K562 (cell line): Measurements from ENCODE around the gene AJM1. TPM values are rescaled to one million over a fixed set of nuclear protein-coding genes. Genes with fewer than 3 reads are reported as not detected.
A peak's percentile ranks its signal among the peaks of the same experiment; 100 is the strongest.

Source experiments
- CAMTA2 ChIP-seq: fragments of 250-450 bp; sonication (Bioruptor Pico); conservative IDR thresholded peaks from 2 replicates; pipeline ENCODE4 v1.5.1; 2022
- CBX2 ChIP-seq: fragments of 200-600 bp; sonication (generic); IDR thresholded peaks from one replicate; pipeline ENCODE4 v1.6.1; 2012; ENCODE audit warnings: mild to moderate bottlenecking, low read length, inconsistent platforms; ENCODE audit not compliant: insufficient read depth, poor library complexity, severe bottlenecking
- CEBPG ChIP-seq, 3 experiments: fragments of 200-800 bp in 1 of 3; sonication (Bioruptor generic) in 1 of 3; sonication (generic) in 1 of 3; formaldehyde crosslinking in 1 of 3; IDR thresholded peaks in 2 of 3; conservative IDR thresholded peaks in 1 of 3; 2 replicates each; pipeline versions ENCODE4 v1.6.1 to v1.8.0; 2016 to 2022; ENCODE audit warnings: missing compliant biosample characterization in 2 of 3, missing genetic modification characterization in 2 of 3, mild to moderate bottlenecking in 1 of 3, missing genetic modification reagents in 1 of 3
- CHD1 ChIP-seq: fragments of 200-600 bp; sonication (generic); IDR thresholded peaks from one replicate; pipeline ENCODE4 v1.6.1; 2012; ENCODE audit warnings: mild to moderate bottlenecking, moderate library complexity, low read length, inconsistent platforms
- COPS2 ChIP-seq: fragments of 450-650 bp; conservative IDR thresholded peaks from 2 replicates; pipeline ENCODE4 v1.6.1; 2016; ENCODE audit warnings: mild to moderate bottlenecking, moderate library complexity
- CREBBP ChIP-seq: IDR thresholded peaks from one replicate; pipeline ENCODE4 v1.6.1; 2012; ENCODE audit warnings: low read depth, mild to moderate bottlenecking, control low read depth, inconsistent platforms, low read length
- CREM ChIP-seq: IDR thresholded peaks from 2 replicates; pipeline ENCODE4 v1.6.1; 2014; ENCODE audit warnings: antibody characterized with exemption, low read depth
- CTBP1 ChIP-seq: fragments of 450-650 bp; IDR thresholded peaks from 2 replicates; pipeline ENCODE4 v1.6.1; 2016; ENCODE audit warnings: borderline replicate concordance
- KAT2B ChIP-seq: IDR thresholded peaks from one replicate; pipeline ENCODE4 v1.6.1; 2012; ENCODE audit warnings: low read depth, mild to moderate bottlenecking, control low read depth, inconsistent platforms, low read length, moderate library complexity
- MEIS2 ChIP-seq: fragments of 450-650 bp; IDR thresholded peaks from 2 replicates; pipeline ENCODE4 v1.6.1; 2014; ENCODE audit warnings: mild to moderate bottlenecking; ENCODE audit not compliant: partially characterized antibody
- NCOA2 ChIP-seq, 2 experiments: fragments of 450-650 bp; IDR thresholded peaks; 2 replicates each; pipeline ENCODE4 v1.6.1; 2018; ENCODE audit warnings: mild to moderate bottlenecking in 2 of 2, moderate library complexity in 1 of 2; ENCODE audit not compliant: partially characterized antibody in 2 of 2
- NFYB ChIP-seq: IDR thresholded peaks from 2 replicates; pipeline ENCODE4 v1.6.1; 2011; ENCODE audit warnings: mild to moderate bottlenecking, moderate library complexity; ENCODE audit not compliant: insufficient read length; ENCODE audit errors: extremely low read depth
- RBFOX2 ChIP-seq: fragments of 200-400 bp; formaldehyde crosslinking; IDR thresholded peaks from 2 replicates; pipeline ENCODE4 v1.6.1; 2017; ENCODE audit warnings: low read depth, mild to moderate bottlenecking, low read length, moderate library complexity
- SIN3A ChIP-seq, 2 experiments: fragments of 150-350 bp in 1 of 2; IDR thresholded peaks; 2 replicates each; pipeline ENCODE4 v1.6.1; 2011 to 2016; ENCODE audit warnings: borderline replicate concordance in 2 of 2, low read depth in 2 of 2, low read length in 2 of 2, mild to moderate bottlenecking in 2 of 2, moderate library complexity in 2 of 2; ENCODE audit not compliant: control insufficient read depth in 1 of 2
- TAF9B ChIP-seq: fragments of 450-650 bp; IDR thresholded peaks from 2 replicates; pipeline ENCODE4 v1.6.1; 2018; ENCODE audit warnings: mild to moderate bottlenecking; ENCODE audit not compliant: partially characterized antibody
- ZBTB17 ChIP-seq: fragments of 450-650 bp; formaldehyde crosslinking; IDR thresholded peaks from 2 replicates; pipeline ENCODE4 v1.4.0; 2020; ENCODE audit warnings: mild to moderate bottlenecking
- ZC3H8 ChIP-seq: fragments of 450-650 bp; IDR thresholded peaks from 2 replicates; pipeline ENCODE4 v1.6.1; 2017
- ZNF324 ChIP-seq: fragments of 250-450 bp; sonication (Bioruptor Pico); IDR thresholded peaks from 2 replicates; pipeline ENCODE4 v1.4.0; 2020; ENCODE audit warnings: mild to moderate bottlenecking
- ZNF785 ChIP-seq: fragments of 250-450 bp; sonication (Bioruptor Pico); IDR thresholded peaks from 2 replicates; pipeline ENCODE4 v1.4.0; 2020; ENCODE audit warnings: mild to moderate bottlenecking
- polyA plus RNA-seq, 8 experiments: library from polyadenylated mRNA; depleted of rRNA in 4 of 8; stranded (reverse) in 5 of 8; unstranded in 3 of 8; fragments of >200 nt; fragmentation: Nextera tagmentation in 2 of 8; fragmentation: Illumina TruSeq in 1 of 8; extraction: Ambion mirVana in 2 of 8; extraction: Trizol in 1 of 8; gene quantifications; 2 replicates each; pipeline versions ENCODE4 v1.2.1 to v1.2.3, GENCODE V29; 2011 to 2014; ENCODE audit warnings: inconsistent platforms in 1 of 8, missing spikeins in 1 of 8
- total RNA-seq, 7 experiments: library from RNA; depleted of rRNA in 6 of 7; stranded (reverse); fragments of >200 nt in 6 of 7; fragmentation: Illumina TruSeq in 2 of 7; extraction: Trizol in 2 of 7; gene quantifications; 2 replicates each; pipeline versions ENCODE4 v1.2.1 to v1.2.3, GENCODE V29; 2011 to 2021; ENCODE audit warnings: low replicate concordance in 1 of 7
- TF ChIP-seq, protein P1 (sequence below): sonication (generic); formaldehyde crosslinking; IDR thresholded peaks from 2 replicates; pipeline ENCODE4 v1.8.0; 2022; ENCODE audit warnings: missing genetic modification reagents, mild to moderate bottlenecking, borderline replicate concordance
- TF ChIP-seq, protein P2 (sequence below), 3 experiments: fragments of 200-800 bp in 1 of 3; sonication (Bioruptor generic) in 1 of 3; sonication (generic) in 1 of 3; formaldehyde crosslinking in 1 of 3; IDR thresholded peaks; 2 replicates each; pipeline versions ENCODE4 v1.6.1 to v1.8.0; 2016 to 2022; ENCODE audit warnings: mild to moderate bottlenecking in 2 of 3, missing compliant biosample characterization in 2 of 3, missing genetic modification characterization in 2 of 3, missing genetic modification reagents in 1 of 3

Gene AJM1
- total and polyA plus RNA-seq, 9 of the 15 experiments (the other 6 are each of a cell fraction or from before 2014, with no cell fraction given) = 0.01 to 3.7 (median 0.65) TPM; not detected in 1

DNA sequence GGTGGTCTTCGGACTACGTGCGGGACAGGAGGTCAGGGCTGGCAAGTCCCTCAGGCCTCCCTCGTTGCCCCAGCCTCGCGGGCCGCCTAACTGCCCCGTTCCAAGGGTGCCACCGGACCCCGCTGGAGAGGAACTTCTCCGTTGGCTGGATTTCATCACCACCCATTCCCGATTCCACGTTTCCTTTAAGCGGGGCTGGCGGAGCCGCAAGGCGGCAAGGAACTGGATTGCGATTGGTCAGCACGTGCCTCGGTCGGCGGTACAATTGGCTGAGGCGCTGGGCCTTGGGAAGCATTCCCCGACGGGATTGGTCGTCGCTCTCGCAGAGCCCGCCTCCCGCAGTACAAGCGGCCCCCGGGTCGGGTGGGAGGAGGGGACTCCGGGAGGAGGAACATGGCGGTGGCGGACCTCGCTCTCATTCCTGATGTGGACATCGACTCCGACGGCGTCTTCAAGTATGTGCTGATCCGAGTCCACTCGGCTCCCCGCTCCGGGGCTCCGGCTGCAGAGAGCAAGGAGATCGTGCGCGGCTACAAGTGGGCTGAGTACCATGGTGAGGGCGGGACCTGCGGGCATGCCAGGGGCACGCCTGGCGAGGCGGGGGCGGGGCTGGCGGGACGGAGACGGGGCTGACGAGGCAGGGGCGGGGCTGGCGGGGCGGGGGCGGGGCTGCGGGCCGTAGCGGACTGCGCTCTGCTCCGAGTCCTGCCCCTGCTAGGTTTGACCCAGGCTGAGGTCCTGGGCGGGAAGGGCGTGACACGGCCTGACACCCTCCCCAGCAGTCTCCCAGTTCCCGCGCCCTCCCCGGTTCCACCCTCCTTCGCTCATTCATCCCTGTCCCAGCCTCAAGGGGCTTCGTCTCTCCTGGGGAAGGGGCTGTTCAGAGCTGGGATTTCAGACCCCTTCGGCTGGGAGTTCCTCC is 7.0 kb downstream of the AJM1 start, which contains the start of gene PHPT1 (continued):
- no peak for TF ChIP-seq COPS2
- no peak for TF ChIP-seq CREBBP
- TF ChIP-seq CAMTA2 (CRISPR knock-in tag) = no peak
- TF ChIP-seq RBFOX2 = peak; percentile 84
- no peak for TF ChIP-seq KAT2B
- no peak for TF ChIP-seq TAF9B
- TF ChIP-seq SIN3A (IDR thresholded peaks at IDR 0.05; ENCODE audit: borderline replicate concordance in 2 of 2, control insufficient read depth in 1 of 2, low read depth in 2 of 2, low read length in 2 of 2) = peak; percentile 66 to 92; a peak in 3 of 4 replicates
- no peak for TF ChIP-seq NCOA2 (IDR thresholded peaks at IDR 0.05; ENCODE audit: partially characterized antibody in 2 of 2)
- 0 out of 2 replicates have a peak, but pooled peaks have one; percentile 15 for TF ChIP-seq ZNF324
- no peak for TF ChIP-seq CHD1
- TF ChIP-seq ZBTB17 (CRISPR knock-in tag) = peak; percentile 79
- no peak for TF ChIP-seq ZNF785 (CRISPR knock-in tag)
- TF ChIP-seq, protein P1, sequence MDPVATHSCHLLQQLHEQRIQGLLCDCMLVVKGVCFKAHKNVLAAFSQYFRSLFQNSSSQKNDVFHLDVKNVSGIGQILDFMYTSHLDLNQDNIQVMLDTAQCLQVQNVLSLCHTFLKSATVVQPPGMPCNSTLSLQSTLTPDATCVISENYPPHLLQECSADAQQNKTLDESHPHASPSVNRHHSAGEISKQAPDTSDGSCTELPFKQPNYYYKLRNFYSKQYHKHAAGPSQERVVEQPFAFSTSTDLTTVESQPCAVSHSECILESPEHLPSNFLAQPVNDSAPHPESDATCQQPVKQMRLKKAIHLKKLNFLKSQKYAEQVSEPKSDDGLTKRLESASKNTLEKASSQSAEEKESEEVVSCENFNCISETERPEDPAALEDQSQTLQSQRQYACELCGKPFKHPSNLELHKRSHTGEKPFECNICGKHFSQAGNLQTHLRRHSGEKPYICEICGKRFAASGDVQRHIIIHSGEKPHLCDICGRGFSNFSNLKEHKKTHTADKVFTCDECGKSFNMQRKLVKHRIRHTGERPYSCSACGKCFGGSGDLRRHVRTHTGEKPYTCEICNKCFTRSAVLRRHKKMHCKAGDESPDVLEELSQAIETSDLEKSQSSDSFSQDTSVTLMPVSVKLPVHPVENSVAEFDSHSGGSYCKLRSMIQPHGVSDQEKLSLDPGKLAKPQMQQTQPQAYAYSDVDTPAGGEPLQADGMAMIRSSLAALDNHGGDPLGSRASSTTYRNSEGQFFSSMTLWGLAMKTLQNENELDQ (CRISPR knock-in tag) = no peak
- peak; percentile 84 for TF ChIP-seq CTBP1
- peak; percentile 94 for TF ChIP-seq CEBPG (CRISPR knock-in tag; IDR thresholded peaks at IDR 0.05)
- TF ChIP-seq CEBPG (tag; conservative IDR thresholded peaks at IDR 0.05 in 1 of 2, IDR thresholded peaks at IDR 0.05 in 1 of 2) = peak; percentile 92 to 96
- TF ChIP-seq CBX2 = no peak
- no peak for TF ChIP-seq MEIS2
- peak; percentile 90 for TF ChIP-seq NFYB
- no peak for TF ChIP-seq ZC3H8
- TF ChIP-seq CREM = peak; percentile 64
- TF ChIP-seq, protein P2, sequence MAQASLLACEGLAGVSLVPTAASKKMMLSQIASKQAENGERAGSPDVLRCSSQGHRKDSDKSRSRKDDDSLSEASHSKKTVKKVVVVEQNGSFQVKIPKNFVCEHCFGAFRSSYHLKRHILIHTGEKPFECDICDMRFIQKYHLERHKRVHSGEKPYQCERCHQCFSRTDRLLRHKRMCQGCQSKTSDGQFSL (CRISPR knock-in tag; IDR thresholded peaks at IDR 0.05) = 0 out of 2 replicates have a peak, but pooled peaks have one; percentile 33
- TF ChIP-seq, protein P2 (tag; IDR thresholded peaks at IDR 0.05) = no peak
